ENCODE results near the gene TLR7.

GRCh38 chrX:12868747-12869146 lies 1.9 kb downstream of the TLR7 start:
- TF ChIP-seq CTCF (conservative IDR thresholded peaks at IDR 0.05 in 1 of 2, IDR thresholded peaks at IDR 0.05 in 1 of 2; ENCODE audit: extremely low read depth in 1 of 2, insufficient read depth in 1 of 2, low read depth in 1 of 2, low read length in 2 of 2): no peak
- no peak for TF ChIP-seq EZH2 (IDR thresholded peaks at IDR 0.05; ENCODE audit: borderline replicate concordance, low read length)

Data from mammary epithelial cell (primary cell).